Gastroesophageal sphincter (tissue), 3 donors: ENCODE measurements around the gene MSANTD1.

Source experiments
- CTCF ChIP-seq, 4 experiments: fragments of 200-600 bp in 2 of 4; fragments of 450-650 bp in 2 of 4; sonication (generic) in 1 of 4; IDR thresholded peaks; one replicate each; pipeline ENCODE4 v1.5.1; 2017 to 2019; ENCODE audit warnings: antibody characterized with exemption in 4 of 4, mild to moderate bottlenecking in 2 of 4, moderate library complexity in 2 of 4
- EP300 ChIP-seq: sonication (generic); formaldehyde crosslinking; IDR thresholded peaks from one replicate; pipeline ENCODE4 v1.6.1; 2017; ENCODE audit warnings: antibody characterized with exemption, mild to moderate bottlenecking
- POLR2A ChIP-seq, 2 donors: fragments of 450-650 bp; IDR thresholded peaks; one replicate each; pipeline ENCODE4 v1.6.1; 2017; ENCODE audit warnings: antibody characterized with exemption in 2 of 2, mild to moderate bottlenecking in 2 of 2, moderate library complexity in 1 of 2
- POLR2AphosphoS5 ChIP-seq: sonication (generic); formaldehyde crosslinking; IDR thresholded peaks from one replicate; pipeline ENCODE4 v1.6.1; 2017; ENCODE audit warnings: antibody characterized with exemption

DNA sequence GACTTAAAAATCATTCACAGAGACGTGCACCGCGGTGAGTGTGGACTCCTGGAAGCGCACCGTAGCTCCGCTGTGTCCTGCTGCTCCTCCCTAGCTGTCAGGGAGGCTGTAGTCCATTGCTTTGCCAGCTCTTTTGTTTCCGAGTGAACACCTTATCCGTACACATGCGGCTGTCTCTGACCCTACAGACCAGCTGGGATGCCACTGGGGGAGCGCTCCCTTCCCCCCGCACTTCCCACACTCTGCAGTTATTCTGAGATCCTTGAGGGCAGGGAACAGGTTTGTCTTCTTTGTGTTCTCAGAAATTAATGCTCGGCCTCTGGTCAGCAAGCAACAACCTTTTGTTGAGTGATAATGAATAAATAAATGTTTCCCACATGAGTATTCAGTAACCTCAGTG is 33.7 kb upstream of the MSANTD1 start:
- TF ChIP-seq CTCF (IDR thresholded peaks at IDR 0.05) (no peak), EP300 (no peak), POLR2A (IDR thresholded peaks at IDR 0.05) (no peak), POLR2AphosphoS5 (no peak)
